Measurements from ENCODE around the gene EXOC2. TPM values are rescaled to one million over a fixed set of nuclear protein-coding genes. Genes with fewer than 3 reads are reported as not detected.

The EXOC2 gene
- total and polyA plus RNA-seq, 2 of the 13 experiments (the other 11 are each of a cell fraction or from before 2014, with no cell fraction given): 12.6 to 22.9 TPM

DNA sequence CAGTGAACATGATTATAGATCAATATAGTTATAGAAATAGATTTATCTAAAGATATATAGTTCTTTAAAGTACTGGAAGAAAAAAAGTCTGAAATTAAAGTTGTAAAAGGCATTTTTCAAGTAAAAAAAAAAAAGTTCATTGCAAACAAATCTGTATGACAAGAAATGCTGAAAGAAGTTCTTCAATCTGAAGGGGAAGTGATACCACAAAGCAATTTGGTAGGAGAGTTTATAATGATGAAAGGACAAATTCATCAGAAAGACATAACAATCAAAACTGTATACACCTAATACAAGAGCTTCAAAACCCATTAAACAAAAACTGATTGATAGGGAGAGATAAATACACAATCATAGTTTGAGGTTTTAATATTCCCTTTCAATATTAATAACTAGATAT, 50.1 kb downstream of the EXOC2 start:
- POLR2A ChIA-PET: no interaction called here
- no peaks in the 10 kb centered on the region for H3K4me1 ChIP-seq (ENCODE audit: insufficient read depth, low read length)
- peaks cover 8% of the 10 kb centered on the region for H3K9me3 ChIP-seq (ENCODE audit: low read length)
- peaks cover 0 to 1% of the 10 kb centered on the region in 2 experiments; a peak in 2 of 5 replicates for H3K36me3 ChIP-seq (replicated peaks in 1 of 2; ENCODE audit: control insufficient read depth in 1 of 2, insufficient read depth in 2 of 2, low read length in 2 of 2)
- no peak overlapping the region for H3K27ac ChIP-seq (ENCODE audit: extremely low read length, insufficient read depth, low read length)
- BruUV-seq (replicated peaks): no TSS peak
- no peak overlapping the region for H2AFZ ChIP-seq (ENCODE audit: low read length)
- in situ Hi-C loops (cut with HindIII; ENCODE audit: extremely low pct_ligation_motif_present, low pct_unique_long_range_greater_than_20kb) (no loop called here), intact Hi-C loops (cut with micrococcal nuclease; ENCODE audit: unreplicated experiment) (no loop called here)
- no peak overlapping the region for H3K4me3 ChIP-seq (replicated peaks in 1 of 3; ENCODE audit: insufficient read depth in 1 of 3, low read depth in 2 of 3, low read length in 3 of 3)
- CTCF ChIA-PET (ENCODE audit: low intra/inter-chr PET ratio, low total read pairs): no interaction called here
- no peak for ATAC-seq
- no peaks in the 10 kb centered on the region for H4K20me1 ChIP-seq (ENCODE audit: insufficient read depth, low read length)
- H3K4me2 ChIP-seq (ENCODE audit: low read depth, low read length): no peak overlapping the region
- H3K79me2 ChIP-seq (ENCODE audit: insufficient read depth, low read length): no peaks in the 10 kb centered on the region
- H3K9ac ChIP-seq (ENCODE audit: insufficient read depth, low read depth, low read length): no peak overlapping the region
- no peaks in the 10 kb centered on the region for H3K27me3 ChIP-seq (ENCODE audit: control insufficient read depth in 1 of 2, insufficient read depth in 2 of 2, low read length in 2 of 2)
- DNase-seq (ENCODE audit: low spot score): no peak
- no peak for FAIRE-seq
- TF ChIP-seq CCDC6 (CRISPR knock-in tag; IDR thresholded peaks at IDR 0.05) (no peak), IKZF4 (CRISPR knock-in tag; IDR thresholded peaks at IDR 0.05; ENCODE audit: borderline replicate concordance, low read depth, not compliant biosample characterization) (no peak), ZNF256 (CRISPR knock-in tag; conservative IDR thresholded peaks at IDR 0.05) (no peak), NCOA5 (CRISPR knock-in tag; IDR thresholded peaks at IDR 0.05) (no peak), MLXIP (CRISPR knock-in tag; IDR thresholded peaks at IDR 0.05; ENCODE audit: borderline replicate concordance) (no peak), ZNF777 (CRISPR knock-in tag; IDR thresholded peaks at IDR 0.05) (no peak), DRAP1 (CRISPR knock-in tag; IDR thresholded peaks at IDR 0.05) (no peak), ZNF747 (CRISPR knock-in tag; IDR thresholded peaks at IDR 0.05; ENCODE audit: borderline replicate concordance) (no peak), IRX3 (CRISPR knock-in tag; IDR thresholded peaks at IDR 0.05; ENCODE audit: borderline replicate concordance, low read depth) (no peak), RFXAP (CRISPR knock-in tag; IDR thresholded peaks at IDR 0.05; ENCODE audit: borderline replicate concordance) (no peak), ZNF7 (CRISPR knock-in tag; IDR thresholded peaks at IDR 0.05) (no peak), ZNF501 (CRISPR knock-in tag; IDR thresholded peaks at IDR 0.05) (no peak), ZMAT3 (CRISPR knock-in tag; conservative IDR thresholded peaks at IDR 0.05) (no peak)
- TF ChIP-seq, protein P1, sequence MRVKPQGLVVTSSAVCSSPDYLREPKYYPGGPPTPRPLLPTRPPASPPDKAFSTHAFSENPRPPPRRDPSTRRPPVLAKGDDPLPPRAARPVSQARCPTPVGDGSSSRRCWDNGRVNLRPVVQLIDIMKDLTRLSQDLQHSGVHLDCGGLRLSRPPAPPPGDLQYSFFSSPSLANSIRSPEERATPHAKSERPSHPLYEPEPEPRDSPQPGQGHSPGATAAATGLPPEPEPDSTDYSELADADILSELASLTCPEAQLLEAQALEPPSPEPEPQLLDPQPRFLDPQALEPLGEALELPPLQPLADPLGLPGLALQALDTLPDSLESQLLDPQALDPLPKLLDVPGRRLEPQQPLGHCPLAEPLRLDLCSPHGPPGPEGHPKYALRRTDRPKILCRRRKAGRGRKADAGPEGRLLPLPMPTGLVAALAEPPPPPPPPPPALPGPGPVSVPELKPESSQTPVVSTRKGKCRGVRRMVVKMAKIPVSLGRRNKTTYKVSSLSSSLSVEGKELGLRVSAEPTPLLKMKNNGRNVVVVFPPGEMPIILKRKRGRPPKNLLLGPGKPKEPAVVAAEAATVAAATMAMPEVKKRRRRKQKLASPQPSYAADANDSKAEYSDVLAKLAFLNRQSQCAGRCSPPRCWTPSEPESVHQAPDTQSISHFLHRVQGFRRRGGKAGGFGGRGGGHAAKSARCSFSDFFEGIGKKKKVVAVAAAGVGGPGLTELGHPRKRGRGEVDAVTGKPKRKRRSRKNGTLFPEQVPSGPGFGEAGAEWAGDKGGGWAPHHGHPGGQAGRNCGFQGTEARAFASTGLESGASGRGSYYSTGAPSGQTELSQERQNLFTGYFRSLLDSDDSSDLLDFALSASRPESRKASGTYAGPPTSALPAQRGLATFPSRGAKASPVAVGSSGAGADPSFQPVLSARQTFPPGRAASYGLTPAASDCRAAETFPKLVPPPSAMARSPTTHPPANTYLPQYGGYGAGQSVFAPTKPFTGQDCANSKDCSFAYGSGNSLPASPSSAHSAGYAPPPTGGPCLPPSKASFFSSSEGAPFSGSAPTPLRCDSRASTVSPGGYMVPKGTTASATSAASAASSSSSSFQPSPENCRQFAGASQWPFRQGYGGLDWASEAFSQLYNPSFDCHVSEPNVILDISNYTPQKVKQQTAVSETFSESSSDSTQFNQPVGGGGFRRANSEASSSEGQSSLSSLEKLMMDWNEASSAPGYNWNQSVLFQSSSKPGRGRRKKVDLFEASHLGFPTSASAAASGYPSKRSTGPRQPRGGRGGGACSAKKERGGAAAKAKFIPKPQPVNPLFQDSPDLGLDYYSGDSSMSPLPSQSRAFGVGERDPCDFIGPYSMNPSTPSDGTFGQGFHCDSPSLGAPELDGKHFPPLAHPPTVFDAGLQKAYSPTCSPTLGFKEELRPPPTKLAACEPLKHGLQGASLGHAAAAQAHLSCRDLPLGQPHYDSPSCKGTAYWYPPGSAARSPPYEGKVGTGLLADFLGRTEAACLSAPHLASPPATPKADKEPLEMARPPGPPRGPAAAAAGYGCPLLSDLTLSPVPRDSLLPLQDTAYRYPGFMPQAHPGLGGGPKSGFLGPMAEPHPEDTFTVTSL (CRISPR knock-in tag; IDR thresholded peaks at IDR 0.05; ENCODE audit: borderline replicate concordance): no peak
- TF ChIP-seq, protein P2, sequence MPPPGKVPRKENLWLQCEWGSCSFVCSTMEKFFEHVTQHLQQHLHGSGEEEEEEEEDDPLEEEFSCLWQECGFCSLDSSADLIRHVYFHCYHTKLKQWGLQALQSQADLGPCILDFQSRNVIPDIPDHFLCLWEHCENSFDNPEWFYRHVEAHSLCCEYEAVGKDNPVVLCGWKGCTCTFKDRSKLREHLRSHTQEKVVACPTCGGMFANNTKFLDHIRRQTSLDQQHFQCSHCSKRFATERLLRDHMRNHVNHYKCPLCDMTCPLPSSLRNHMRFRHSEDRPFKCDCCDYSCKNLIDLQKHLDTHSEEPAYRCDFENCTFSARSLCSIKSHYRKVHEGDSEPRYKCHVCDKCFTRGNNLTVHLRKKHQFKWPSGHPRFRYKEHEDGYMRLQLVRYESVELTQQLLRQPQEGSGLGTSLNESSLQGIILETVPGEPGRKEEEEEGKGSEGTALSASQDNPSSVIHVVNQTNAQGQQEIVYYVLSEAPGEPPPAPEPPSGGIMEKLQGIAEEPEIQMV (CRISPR knock-in tag; IDR thresholded peaks at IDR 0.05; ENCODE audit: low read depth): no peak

Data from HepG2 (cell line).